ENCODE data around the gene MALSU1. TPM values are rescaled to one million over a fixed set of nuclear protein-coding genes. Genes with fewer than 3 reads are reported as not detected.

MALSU1 gene
- polyA plus RNA-seq, 1 experiment: 26.5 TPM

DNA sequence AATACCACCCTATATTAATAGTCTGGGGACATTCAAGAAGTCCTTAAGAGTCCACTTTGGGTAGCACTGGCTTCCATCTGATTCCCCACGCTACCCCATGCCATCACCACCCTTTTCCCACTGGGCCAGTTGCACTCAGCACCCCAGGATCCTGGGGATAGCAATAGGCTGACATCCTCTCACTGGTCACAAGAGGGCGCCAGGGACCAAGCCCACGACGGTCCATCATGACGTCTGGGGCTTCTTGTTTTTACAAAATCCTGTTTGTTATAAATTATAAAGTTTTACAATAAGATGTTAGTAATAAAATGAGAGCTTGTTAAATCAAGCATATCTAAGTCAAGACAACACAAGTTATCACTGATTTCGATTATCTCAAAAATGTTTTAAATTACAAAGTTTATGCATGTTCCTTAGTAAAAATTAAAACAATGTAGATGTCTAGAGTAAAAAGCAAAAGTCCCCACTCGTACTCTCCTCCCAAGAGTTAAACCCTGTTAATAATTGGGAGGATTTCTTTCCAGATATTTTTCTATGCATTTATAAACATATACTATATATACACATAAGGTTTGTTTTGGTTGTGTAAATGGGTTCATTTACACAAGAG is 37.2 kb upstream of the MALSU1 start:
- TF ChIP-seq, protein P1, sequence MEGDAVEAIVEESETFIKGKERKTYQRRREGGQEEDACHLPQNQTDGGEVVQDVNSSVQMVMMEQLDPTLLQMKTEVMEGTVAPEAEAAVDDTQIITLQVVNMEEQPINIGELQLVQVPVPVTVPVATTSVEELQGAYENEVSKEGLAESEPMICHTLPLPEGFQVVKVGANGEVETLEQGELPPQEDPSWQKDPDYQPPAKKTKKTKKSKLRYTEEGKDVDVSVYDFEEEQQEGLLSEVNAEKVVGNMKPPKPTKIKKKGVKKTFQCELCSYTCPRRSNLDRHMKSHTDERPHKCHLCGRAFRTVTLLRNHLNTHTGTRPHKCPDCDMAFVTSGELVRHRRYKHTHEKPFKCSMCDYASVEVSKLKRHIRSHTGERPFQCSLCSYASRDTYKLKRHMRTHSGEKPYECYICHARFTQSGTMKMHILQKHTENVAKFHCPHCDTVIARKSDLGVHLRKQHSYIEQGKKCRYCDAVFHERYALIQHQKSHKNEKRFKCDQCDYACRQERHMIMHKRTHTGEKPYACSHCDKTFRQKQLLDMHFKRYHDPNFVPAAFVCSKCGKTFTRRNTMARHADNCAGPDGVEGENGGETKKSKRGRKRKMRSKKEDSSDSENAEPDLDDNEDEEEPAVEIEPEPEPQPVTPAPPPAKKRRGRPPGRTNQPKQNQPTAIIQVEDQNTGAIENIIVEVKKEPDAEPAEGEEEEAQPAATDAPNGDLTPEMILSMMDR (IDR thresholded peaks at IDR 0.05; ENCODE audit: insufficient read depth, low read depth, low read length): peak; percentile 96
- POLR2A ChIA-PET: no interaction called here
- no peak overlapping the region for H3K4me3 ChIP-seq (ENCODE audit: low read depth, low read length)
- no peaks in the 10 kb centered on the region for H3K27me3 ChIP-seq (ENCODE audit: control insufficient read depth, insufficient read depth, low read length)
- H3K36me3 ChIP-seq (ENCODE audit: control insufficient read depth, insufficient read depth, low read length): no peaks in the 10 kb centered on the region
- CTCF ChIA-PET: interaction anchor here (0.6 to 5.5 kb wide), 7 partner anchors 10 to 261 kb away, joined by 3 to 39 read pairs (median 5); no protein-coding TSS in a partner anchor
- DNase-seq (ENCODE audit: low read depth): no peak

- CTCF ChIA-PET: interaction anchor here (1.2 to 5.5 kb wide), 5 partner anchors 7 to 80 kb away, joined by 3 to 39 read pairs (median 7); no protein-coding TSS in a partner anchor
- no peaks in the 10 kb centered on the region; the same call in 1 of the 2 replicates for H3K36me3 ChIP-seq (ENCODE audit: control insufficient read depth, insufficient read depth, low read length)
- DNase-seq (ENCODE audit: low read depth): no peak
- TF ChIP-seq, protein P1 (IDR thresholded peaks at IDR 0.05; ENCODE audit: insufficient read depth, low read depth, low read length): no peak
- POLR2A ChIA-PET: no interaction called here
- H3K27me3 ChIP-seq (ENCODE audit: control insufficient read depth, insufficient read depth, low read length): no peaks in the 10 kb centered on the region
- no peak overlapping the region for H3K4me3 ChIP-seq (ENCODE audit: low read depth, low read length)
Measured at GRCh38 chr7:23264916-23265458, 34.2 kb upstream of the MALSU1 start.

DNA sequence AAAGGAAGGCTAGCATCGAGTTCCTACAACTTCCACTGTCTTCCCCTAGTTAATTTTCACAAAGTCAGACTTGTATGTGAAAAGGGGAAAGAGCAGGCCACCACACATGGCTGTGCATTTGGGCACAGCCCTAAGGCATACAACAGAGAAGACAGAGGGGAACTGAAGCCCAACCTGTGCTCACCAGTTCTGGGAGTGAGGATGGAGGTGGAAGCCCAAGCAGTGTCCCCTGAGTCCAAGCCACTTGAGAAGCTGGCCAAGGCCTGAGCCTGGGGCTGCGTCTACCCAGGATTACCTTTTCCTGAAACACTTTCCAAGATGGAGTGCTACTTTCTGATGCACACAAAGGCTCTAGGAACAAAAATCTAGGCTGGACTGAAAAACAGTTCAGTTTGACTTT is 32.2 kb upstream of the MALSU1 start:
- POLR2A ChIA-PET: no interaction called here
- CTCF ChIA-PET: interaction anchor here (0.7 to 1.7 kb wide), 3 partner anchors 10 to 196 kb away, joined by 3 to 7 read pairs (median 3); no protein-coding TSS in a partner anchor
- Histone ChIP-seq H3K36me3 (ENCODE audit: control insufficient read depth, insufficient read depth, low read length) (no peaks in the 10 kb centered on the region; the same call in 1 of the 2 replicates), H3K27me3 (ENCODE audit: control insufficient read depth, insufficient read depth, low read length) (no peaks in the 10 kb centered on the region), H3K4me3 (ENCODE audit: low read depth, low read length) (no peak overlapping the region)
- DNase-seq (ENCODE audit: low read depth): no peak
- TF ChIP-seq, protein P1 (IDR thresholded peaks at IDR 0.05; ENCODE audit: insufficient read depth, low read depth, low read length): no peak

DNA sequence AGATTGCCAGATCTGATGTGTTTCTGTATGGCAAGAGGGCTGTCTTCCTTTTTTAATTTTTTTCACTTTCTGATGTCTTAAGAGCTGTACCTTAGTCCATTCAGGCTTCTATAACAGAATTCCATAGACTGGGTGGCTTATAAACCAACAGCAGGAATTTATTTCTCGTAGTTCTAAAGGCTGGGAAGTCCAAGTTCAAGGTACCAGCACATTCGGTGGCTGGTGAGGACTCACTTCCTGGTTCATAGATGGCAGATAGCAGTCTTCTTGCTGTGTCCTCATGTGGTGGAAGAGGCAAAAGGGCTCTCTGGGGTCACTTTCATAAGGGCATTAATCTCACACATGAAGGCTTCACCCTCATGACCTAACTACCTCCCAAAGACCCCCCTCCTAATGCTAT is 31.8 kb upstream of the MALSU1 start:
- POLR2A ChIA-PET: no interaction called here

DNA sequence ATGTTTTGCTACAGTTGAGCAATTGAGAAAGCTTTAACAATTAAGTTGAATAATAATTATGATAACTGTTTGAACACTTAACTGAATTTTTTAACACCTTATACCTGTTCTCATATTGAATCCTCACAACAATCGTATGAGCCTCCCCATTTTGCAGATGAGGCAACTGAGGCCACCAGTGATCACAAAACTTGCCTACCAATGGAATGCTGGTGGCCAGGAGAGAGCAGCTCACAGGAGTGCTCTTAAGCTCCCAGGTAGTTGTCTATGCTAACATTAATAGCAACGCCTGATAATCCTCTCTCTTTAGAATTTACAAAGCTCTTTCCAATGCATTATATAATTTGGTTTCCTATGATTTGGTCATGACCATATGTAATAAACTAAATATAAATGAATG is 31.0 kb upstream of the MALSU1 start:
- Histone ChIP-seq H3K36me3 (ENCODE audit: control insufficient read depth, insufficient read depth, low read length) (no peaks in the 10 kb centered on the region; the same call in 1 of the 2 replicates), H3K4me3 (ENCODE audit: low read depth, low read length) (no peak overlapping the region), H3K27me3 (ENCODE audit: control insufficient read depth, insufficient read depth, low read length) (no peaks in the 10 kb centered on the region)
- no peak for DNase-seq (ENCODE audit: low read depth)
- TF ChIP-seq, protein P1 (IDR thresholded peaks at IDR 0.05; ENCODE audit: insufficient read depth, low read depth, low read length): no peak
- ChIA-PET CTCF (interaction anchor here (0.8 to 1.7 kb wide), 4 partner anchors 9 to 195 kb away, joined by 3 to 5 read pairs (median 4); no protein-coding TSS in a partner anchor), POLR2A (no interaction called here)

More for the DNA sequence above, 31.8 kb upstream of the MALSU1 start:
- DNase-seq (ENCODE audit: low read depth): no peak
- CTCF ChIA-PET: interaction anchor here (1.7 kb wide), 1 partner anchor 196 kb away, joined by 3 read pairs; no protein-coding TSS in a partner anchor
- TF ChIP-seq, protein P1 (IDR thresholded peaks at IDR 0.05; ENCODE audit: insufficient read depth, low read depth, low read length): no peak
- Histone ChIP-seq H3K4me3 (ENCODE audit: low read depth, low read length) (no peak overlapping the region), H3K36me3 (ENCODE audit: control insufficient read depth, insufficient read depth, low read length) (no peaks in the 10 kb centered on the region; the same call in 1 of the 2 replicates), H3K27me3 (ENCODE audit: control insufficient read depth, insufficient read depth, low read length) (no peaks in the 10 kb centered on the region)
